Astrocyte (in vitro differentiated cells and primary cell): ENCODE measurements around the gene TMCC1. TPM values are rescaled to one million over a fixed set of nuclear protein-coding genes. Genes with fewer than 3 reads are reported as not detected.

Source experiments
- DNase-seq: peaks from one replicate; pipeline ENCODE4 v3.0.0-alpha.2; 2010; ENCODE audit warnings: low read depth
- FAIRE-seq: peaks from 2 replicates; lab custom pipeline; 2011; peaks lifted over from hg19 to GRCh38; lab: Jason Lieb, UNC
- H2AFZ ChIP-seq: 2 replicates; pipeline ENCODE4 v1.6.0; 2012; ENCODE audit warnings: low read depth, low read length, inconsistent platforms
- H3K27ac ChIP-seq: 2 replicates; pipeline ENCODE4 v1.5.1; 2011; ENCODE audit warnings: low read depth, low read length, inconsistent platforms
- H3K27me3 ChIP-seq: 2 replicates; pipeline ENCODE4 v1.6.0; 2011; ENCODE audit warnings: low read length, inconsistent platforms; ENCODE audit not compliant: insufficient read depth
- H3K36me3 ChIP-seq: 2 replicates; pipeline ENCODE4 v1.5.1; 2011; ENCODE audit warnings: low read length, inconsistent platforms; ENCODE audit not compliant: insufficient read depth
- H3K4me1 ChIP-seq: 2 replicates; pipeline ENCODE4 v1.5.1; 2011; ENCODE audit warnings: low read length, inconsistent platforms; ENCODE audit not compliant: insufficient read depth
- H3K4me2 ChIP-seq: 2 replicates; pipeline ENCODE4 v1.6.0; 2012; ENCODE audit warnings: low read length, inconsistent platforms
- H3K4me3 ChIP-seq: 2 replicates; pipeline ENCODE4 v1.5.1; 2011; ENCODE audit warnings: low read depth, mild to moderate bottlenecking, low read length, inconsistent platforms; ENCODE audit not compliant: insufficient read depth
- H3K79me2 ChIP-seq: 2 replicates; pipeline ENCODE4 v1.6.0; 2012; ENCODE audit warnings: mild to moderate bottlenecking, low read length, inconsistent platforms; ENCODE audit not compliant: insufficient read depth
- H3K9ac ChIP-seq: 2 replicates; pipeline ENCODE4 v1.6.0; 2012; ENCODE audit warnings: mild to moderate bottlenecking, low read length, inconsistent platforms
- H3K9me3 ChIP-seq: 2 replicates; pipeline ENCODE4 v1.5.1; 2012; ENCODE audit warnings: low read depth, mild to moderate bottlenecking, low read length, inconsistent platforms; ENCODE audit not compliant: insufficient read depth
- H4K20me1 ChIP-seq: 2 replicates; pipeline ENCODE4 v1.6.0; 2012; ENCODE audit warnings: low read length, inconsistent platforms; ENCODE audit not compliant: insufficient read depth
- H3K27ac Mint-ChIP-seq: one replicate; pipeline ENCODE4 v1.8.0; 2021; ENCODE audit warnings: mild to moderate bottlenecking, mixed read lengths; ENCODE audit not compliant: unreplicated experiment
- H3K27me3 Mint-ChIP-seq: one replicate; pipeline ENCODE4 v1.8.0; 2021; ENCODE audit warnings: low read depth, mixed read lengths; ENCODE audit not compliant: unreplicated experiment
- H3K36me3 Mint-ChIP-seq: one replicate; pipeline ENCODE4 v1.8.0; 2021; ENCODE audit warnings: low read depth, mixed read lengths; ENCODE audit not compliant: unreplicated experiment
- H3K4me1 Mint-ChIP-seq: one replicate; pipeline ENCODE4 v1.8.0; 2021; ENCODE audit warnings: low read depth, mixed read lengths; ENCODE audit not compliant: unreplicated experiment
- H3K4me3 Mint-ChIP-seq: one replicate; pipeline ENCODE4 v1.8.0; 2021; ENCODE audit warnings: mild to moderate bottlenecking, moderate library complexity, mixed read lengths; ENCODE audit not compliant: unreplicated experiment
- H3K9me3 Mint-ChIP-seq: one replicate; pipeline ENCODE4 v1.8.0; 2021; ENCODE audit warnings: mild to moderate bottlenecking, mixed read lengths; ENCODE audit not compliant: unreplicated experiment
- CTCF ChIP-seq: IDR thresholded peaks from 2 replicates; pipeline ENCODE4 v1.5.1; 2011; ENCODE audit warnings: low read depth, mild to moderate bottlenecking, inconsistent platforms, low read length, moderate library complexity; ENCODE audit not compliant: insufficient read depth
- EZH2 ChIP-seq: IDR thresholded peaks from 2 replicates; pipeline ENCODE4 v1.6.1; 2012; ENCODE audit warnings: mild to moderate bottlenecking, low read length, inconsistent platforms; ENCODE audit not compliant: insufficient read depth
- total RNA-seq: library from RNA; stranded (reverse); gene quantifications from 2 replicates; pipeline ENCODE4 v1.2.1, GENCODE V29; 2021

TMCC1 gene
- total RNA-seq, 1 donor from 2014 or later, result 37.9 TPM

- no peaks in the 10 kb centered on the region for H3K4me1 Mint-ChIP-seq
- H3K27ac Mint-ChIP-seq, result no peak overlapping the region
- Histone ChIP-seq H4K20me1 (no peaks in the 10 kb centered on the region), H3K27ac (no peak overlapping the region), H3K79me2 (peaks cover under 1% of the 10 kb centered on the region), H3K27me3 (no peaks in the 10 kb centered on the region), H3K9me3 (no peaks in the 10 kb centered on the region), H3K9ac (no peak overlapping the region), H3K36me3 (no peaks in the 10 kb centered on the region), H3K4me1 (no peaks in the 10 kb centered on the region), H3K4me2 (no peak overlapping the region), H2AFZ (no peak overlapping the region), H3K4me3 (no peak overlapping the region)
- peak; percentile 32 for DNase-seq
- FAIRE-seq, result no peak
- no peaks in the 10 kb centered on the region for H3K27me3 Mint-ChIP-seq
- no peak overlapping the region for H3K4me3 Mint-ChIP-seq
- H3K36me3 Mint-ChIP-seq, result no peaks in the 10 kb centered on the region
- H3K9me3 Mint-ChIP-seq, result no peaks in the 10 kb centered on the region
- TF ChIP-seq EZH2, result no peak
- TF ChIP-seq CTCF, result no peak
Measured at GRCh38 chr3:129822679-129823078, 70.8 kb downstream of the TMCC1 start.

DNA sequence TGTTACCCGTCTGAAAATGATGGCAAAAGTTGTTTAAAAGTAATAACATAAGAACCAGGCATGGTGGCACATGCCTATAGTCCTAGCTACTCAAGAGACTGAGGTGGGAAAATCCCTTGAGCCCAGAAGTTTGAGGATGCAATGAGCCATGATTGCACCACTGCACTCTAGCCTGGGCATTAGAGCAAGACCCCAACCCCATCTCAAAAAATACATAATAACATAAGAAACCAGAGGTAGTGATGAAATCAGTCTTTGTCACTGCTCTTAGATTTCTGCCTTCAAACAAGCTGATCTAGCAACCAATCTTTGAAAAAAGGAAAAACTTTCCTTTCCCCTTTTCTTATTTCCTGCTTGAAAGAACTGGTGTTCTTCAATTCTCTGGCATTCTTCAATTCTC, 71.3 kb downstream of the TMCC1 start:
- Histone ChIP-seq H3K4me1 (no peaks in the 10 kb centered on the region), H3K9me3 (no peaks in the 10 kb centered on the region), H3K27ac (no peak overlapping the region), H3K36me3 (no peaks in the 10 kb centered on the region), H3K27me3 (no peaks in the 10 kb centered on the region), H4K20me1 (no peaks in the 10 kb centered on the region), H2AFZ (no peak overlapping the region), H3K4me3 (no peak overlapping the region), H3K4me2 (no peak overlapping the region), H3K79me2 (no peaks in the 10 kb centered on the region), H3K9ac (no peak overlapping the region)
- Mint-ChIP-seq H3K27me3 (no peaks in the 10 kb centered on the region), H3K9me3 (no peaks in the 10 kb centered on the region), H3K4me3 (no peak overlapping the region), H3K36me3 (no peaks in the 10 kb centered on the region), H3K4me1 (no peaks in the 10 kb centered on the region), H3K27ac (no peak overlapping the region)
- TF ChIP-seq CTCF (no peak), EZH2 (no peak)
- FAIRE-seq (no peak), DNase-seq (no peak)

GRCh38 chr3:129820587-129820986, 72.9 kb downstream of the TMCC1 start:
- Histone ChIP-seq H3K9me3 (no peaks in the 10 kb centered on the region), H3K4me3 (no peak overlapping the region), H2AFZ (no peak overlapping the region), H3K36me3 (no peaks in the 10 kb centered on the region), H4K20me1 (no peaks in the 10 kb centered on the region), H3K79me2 (no peaks in the 10 kb centered on the region), H3K9ac (no peak overlapping the region), H3K27ac (no peak overlapping the region), H3K4me2 (no peak overlapping the region), H3K4me1 (no peaks in the 10 kb centered on the region), H3K27me3 (no peaks in the 10 kb centered on the region)
- Mint-ChIP-seq H3K4me1 (peaks cover 2% of the 10 kb centered on the region), H3K27me3 (no peaks in the 10 kb centered on the region), H3K4me3 (no peak overlapping the region), H3K9me3 (no peaks in the 10 kb centered on the region), H3K27ac (no peak overlapping the region), H3K36me3 (no peaks in the 10 kb centered on the region)
- TF ChIP-seq EZH2 (no peak), CTCF (no peak)
- FAIRE-seq (no peak), DNase-seq (no peak)
